Stimulated activated CD4-positive, alpha-beta T cell treated with anti-CD3 and anti-CD28 coated beads, Interleukin-12 subunit alpha, Interleukin-12 subunit beta, amount 100 ng/mL, for 4 hours (primary cell): ENCODE results near the gene SLC8A2.

ENCODE experiments used
- DNase-seq: peaks from one replicate; pipeline ENCODE4 v3.0.0-alpha.2; 2020

Gene SLC8A2

DNA sequence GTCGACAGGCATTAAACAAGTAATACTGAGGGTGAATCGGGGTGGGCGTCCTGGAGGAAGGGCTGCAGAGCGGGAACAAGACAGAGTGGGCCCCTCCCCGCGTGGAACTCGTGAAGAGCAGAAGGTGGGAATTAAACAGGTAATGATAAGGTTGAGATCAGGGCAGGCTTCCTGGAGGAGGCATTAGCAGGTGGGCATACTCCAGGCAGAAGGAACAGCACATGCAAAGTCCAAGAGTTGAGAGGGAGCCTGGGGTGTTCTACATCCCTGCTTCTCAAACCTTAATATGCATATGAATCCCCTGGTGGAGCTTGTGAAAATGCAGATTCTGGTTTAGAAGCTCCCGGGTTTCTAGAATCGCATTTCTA lies 23.3 kb downstream of the SLC8A2 start:
- no peak for DNase-seq

- DNase-seq = peak; percentile 47
Measured at GRCh38 chr19:47447470-47448359, 24.0 kb downstream of the SLC8A2 start.

DNA sequence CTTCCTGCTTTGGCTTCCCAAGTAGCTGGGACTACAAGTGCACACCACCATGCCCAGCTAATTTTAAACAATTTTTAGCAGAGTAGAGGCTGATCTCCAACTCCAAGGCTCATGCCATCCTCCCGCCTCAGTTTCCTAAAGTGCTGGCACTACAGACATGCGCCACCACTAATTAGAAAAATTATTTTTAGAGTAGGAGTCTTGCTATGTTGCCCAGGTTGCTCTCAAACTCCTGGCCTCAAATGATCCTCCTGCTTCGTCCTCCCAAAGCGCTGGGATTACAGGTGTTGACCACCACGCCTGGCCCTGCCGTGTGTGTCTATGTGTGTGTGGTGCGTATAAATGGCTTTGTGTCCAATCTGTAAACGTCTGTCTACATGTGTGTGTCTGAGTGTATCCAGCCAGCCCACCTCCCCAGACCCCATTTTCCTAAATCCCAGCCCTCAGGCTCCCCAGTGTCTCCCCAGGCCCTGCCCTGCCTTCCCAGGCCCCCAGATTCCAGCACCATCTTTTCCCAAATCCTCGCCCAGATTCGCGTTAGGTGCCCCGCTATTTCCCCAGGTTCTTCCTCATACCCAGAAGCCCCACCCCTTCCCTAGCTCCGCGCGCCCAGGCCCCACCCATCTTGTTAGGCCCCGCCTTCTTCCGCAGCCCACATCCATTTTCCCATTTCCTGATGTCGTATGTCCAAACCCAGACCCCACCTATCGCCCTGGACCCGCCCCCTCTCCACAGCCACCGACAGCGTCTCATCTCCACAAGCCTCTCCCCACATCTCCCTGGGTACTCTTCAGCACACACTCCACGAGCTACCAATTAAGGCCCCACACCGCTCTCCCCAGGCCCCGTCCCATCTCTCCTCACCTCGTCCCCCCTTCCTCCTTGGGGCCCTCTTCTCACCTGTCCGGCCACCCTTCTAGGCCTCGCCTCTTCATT lies 24.9 kb downstream of the SLC8A2 start:
- DNase-seq = no peak

- peak; percentile 56 for DNase-seq
Measured at GRCh38 chr19:47445937-47446402, 25.7 kb downstream of the SLC8A2 start.

DNA sequence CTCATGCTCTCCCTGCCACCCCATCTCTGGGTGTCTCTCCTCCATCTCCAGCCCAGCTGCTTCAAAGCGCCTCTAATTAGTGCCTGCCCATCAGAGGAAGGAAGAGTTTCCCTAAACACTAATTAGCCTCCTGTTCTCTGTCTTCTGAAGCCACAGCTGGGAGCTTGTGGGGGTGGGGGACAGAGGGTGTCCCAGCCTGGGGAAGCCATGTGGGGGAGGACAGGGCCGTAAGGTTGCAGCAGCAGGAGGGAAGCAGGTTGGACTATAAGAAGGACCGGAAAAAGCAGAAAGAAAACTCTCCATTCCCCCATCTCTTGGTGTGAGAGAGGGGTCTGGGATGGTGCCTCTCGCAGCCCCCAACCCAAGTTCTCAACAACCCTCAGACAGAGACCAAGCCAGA lies 26.2 kb downstream of the SLC8A2 start:
- DNase-seq = no peak

DNA sequence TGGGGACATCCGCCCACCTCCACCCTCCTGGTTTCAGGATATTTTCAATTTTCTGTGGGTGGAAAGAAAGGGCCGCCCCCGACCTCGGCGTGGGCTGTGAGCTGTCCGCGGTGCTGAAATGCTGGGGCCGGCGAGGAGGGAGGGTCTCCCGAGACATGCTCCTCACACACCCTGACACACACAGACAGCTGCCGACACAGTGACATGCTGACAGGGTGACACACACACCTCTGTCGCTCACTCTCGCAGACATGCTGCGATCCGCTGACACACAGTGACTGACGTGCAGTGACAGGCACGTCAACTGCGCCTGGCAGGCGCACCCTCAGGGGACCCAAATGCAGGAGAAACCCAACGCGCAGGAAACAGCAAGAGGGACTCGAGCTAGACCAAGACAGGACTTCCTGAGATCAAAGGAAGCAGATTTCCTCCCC lies 27.3 kb downstream of the SLC8A2 start:
- DNase-seq = no peak

GRCh38 chr19:47443331-47443730 lies 28.4 kb downstream of the SLC8A2 start:
- no peak for DNase-seq

GRCh38 chr19:47438793-47439220 lies 32.9 kb downstream of the SLC8A2 start:
- no peak for DNase-seq

- DNase-seq = no peak
Measured at GRCh38 chr19:47437500-47437899, 34.2 kb downstream of the SLC8A2 start.

- DNase-seq = peak; percentile 87
Measured at GRCh38 chr19:47436712-47437401, 34.8 kb downstream of the SLC8A2 start.

DNA sequence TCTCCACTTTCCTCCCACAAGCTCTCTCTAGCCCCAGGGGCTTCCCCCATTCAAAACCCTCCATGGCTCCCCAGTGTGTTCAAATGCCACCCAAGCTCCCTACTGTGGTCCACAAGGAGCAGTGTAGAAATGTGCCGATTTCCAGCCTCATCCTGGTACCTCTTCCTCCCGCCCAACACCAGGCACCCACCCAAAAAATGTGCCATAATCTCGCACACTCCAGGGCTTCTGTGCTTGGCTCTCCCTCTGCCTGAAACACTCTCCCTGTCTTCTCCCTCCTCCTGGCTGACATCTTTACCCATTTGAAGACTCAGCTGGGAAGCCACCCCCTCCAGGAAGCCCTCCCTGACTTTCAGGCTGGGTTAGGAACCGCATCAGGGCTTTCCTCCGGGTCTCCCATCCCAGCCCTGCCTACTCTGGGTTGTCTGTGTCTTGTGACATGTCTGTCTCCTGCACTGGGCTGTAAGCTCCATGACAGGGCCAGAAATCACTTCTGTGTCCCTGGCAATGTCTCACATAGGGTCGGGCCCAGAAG lies 35.7 kb downstream of the SLC8A2 start:
- DNase-seq = no peak

DNA sequence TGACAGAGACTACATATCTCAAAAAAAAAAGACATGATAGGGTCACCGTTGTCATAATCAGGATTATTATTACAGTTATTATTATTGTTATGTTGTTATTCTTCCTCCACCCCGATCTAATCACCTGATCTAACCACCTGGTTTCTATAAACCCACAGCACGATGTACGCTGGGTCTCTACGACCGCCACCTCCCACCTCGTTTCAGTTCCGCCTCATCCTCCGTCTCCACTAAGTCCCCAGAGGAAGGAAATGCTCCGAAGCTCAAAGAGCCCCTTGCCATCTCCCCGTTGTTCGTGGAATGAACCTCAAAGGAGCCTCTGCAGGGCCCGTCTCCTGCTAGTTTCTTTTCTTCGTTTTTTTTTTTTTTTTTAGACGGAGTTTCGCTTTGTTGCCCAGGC lies 36.5 kb downstream of the SLC8A2 start:
- DNase-seq = no peak

DNA sequence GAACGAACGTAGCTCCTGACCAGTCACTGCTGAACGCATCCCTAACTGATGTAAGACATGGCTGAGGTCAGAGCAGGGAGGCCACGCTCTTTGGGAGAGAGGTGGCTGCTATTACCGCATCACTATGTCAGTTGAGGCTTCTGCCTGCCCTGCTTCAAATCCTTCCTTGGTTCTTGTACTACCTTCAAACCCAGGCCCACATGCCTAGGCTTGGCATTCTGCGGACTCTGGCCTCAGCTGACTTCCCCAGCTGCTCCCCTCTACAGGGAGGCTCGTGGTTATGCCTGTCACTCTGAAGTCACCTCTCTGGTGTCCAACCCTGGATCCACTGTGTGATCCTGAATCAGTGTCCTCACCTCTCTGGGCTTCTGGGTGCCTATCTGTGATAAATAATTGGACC lies 37.6 kb downstream of the SLC8A2 start:
- DNase-seq = no peak

- DNase-seq = no peak
Measured at GRCh38 chr19:47433121-47433520, 38.6 kb downstream of the SLC8A2 start.

GRCh38 chr19:47432499-47432898 lies 39.2 kb downstream of the SLC8A2 start:
- no peak for DNase-seq

DNA sequence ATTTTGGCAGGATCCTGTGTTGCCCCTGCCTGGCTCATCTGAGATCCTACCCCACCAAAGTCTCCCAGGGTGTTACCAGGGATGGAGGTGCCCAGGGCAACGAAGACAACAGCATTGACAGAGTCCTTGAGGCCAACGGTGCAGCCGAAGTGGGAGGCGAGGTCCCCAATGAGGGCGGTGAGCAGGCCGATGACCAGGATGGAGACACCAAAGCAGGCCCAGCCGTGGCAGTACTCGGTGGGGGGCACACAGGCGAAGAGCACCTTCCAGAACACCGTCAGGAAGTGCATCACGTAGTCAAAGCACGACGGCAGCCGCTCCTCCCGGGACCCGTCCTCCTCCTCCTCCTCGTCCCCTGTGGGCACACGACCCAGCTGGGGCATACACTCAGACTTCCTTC lies 39.6 kb downstream of the SLC8A2 start:
- DNase-seq = no peak

DNA sequence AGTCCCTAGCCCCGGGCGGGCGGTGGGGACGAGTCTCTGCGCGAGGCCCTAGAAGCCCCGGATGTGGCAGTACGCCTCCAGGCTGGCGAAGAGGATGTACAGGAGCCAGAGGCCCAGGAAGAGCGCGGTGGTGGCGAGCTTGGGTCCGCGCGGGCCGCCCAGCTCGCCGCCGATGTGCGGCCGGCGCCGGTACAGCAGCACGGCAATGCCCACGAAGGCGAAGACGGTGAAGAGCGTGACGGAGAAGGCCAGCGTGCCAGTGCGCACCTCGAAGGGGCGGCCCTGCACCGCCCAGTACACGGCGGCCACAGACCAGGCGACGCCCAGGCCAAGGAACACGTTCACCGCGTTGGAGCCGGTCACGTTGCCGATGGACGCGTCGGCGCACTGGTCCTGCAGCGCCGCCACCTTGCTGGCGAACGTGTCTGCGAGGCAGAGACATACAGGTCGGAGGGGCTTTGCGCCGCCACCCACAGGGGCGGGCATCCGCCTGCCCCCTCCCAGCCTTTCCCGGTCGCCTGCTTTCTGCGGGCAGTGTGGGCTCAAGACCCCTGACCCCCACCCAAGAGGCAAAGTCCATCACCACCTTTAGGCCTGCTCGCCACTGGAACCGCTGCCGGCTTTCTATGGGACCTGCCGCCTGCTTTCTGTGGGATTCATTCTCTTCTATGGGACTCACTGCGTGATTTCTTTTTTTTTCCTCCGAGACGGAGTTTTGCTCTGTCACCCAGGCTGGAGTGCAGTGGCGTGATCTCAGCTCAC lies 41.5 kb downstream of the SLC8A2 start:
- DNase-seq = no peak

- no peak for DNase-seq
Measured at GRCh38 chr19:47429140-47429793, 42.4 kb downstream of the SLC8A2 start.

GRCh38 chr19:47428177-47428894 lies 43.4 kb downstream of the SLC8A2 start:
- peak; percentile 73 for DNase-seq
